Fibroblast of skin of left biceps (primary cell): ENCODE results near the gene ZNF224.
A peak's percentile ranks its signal among the peaks of the same experiment; 100 is the strongest.
"Not testable (repeated sequence)": the region's sequence is repeated elsewhere in the genome, so short reads cannot be mapped to it uniquely, and the experiment has no call there.

Experiments
- DNase-seq, 2 experiments: peaks; one replicate each; pipeline ENCODE4 v3.0.0-alpha.2; 2013; ENCODE audit warnings: low read depth in 2 of 2

The ZNF224 gene

DNA sequence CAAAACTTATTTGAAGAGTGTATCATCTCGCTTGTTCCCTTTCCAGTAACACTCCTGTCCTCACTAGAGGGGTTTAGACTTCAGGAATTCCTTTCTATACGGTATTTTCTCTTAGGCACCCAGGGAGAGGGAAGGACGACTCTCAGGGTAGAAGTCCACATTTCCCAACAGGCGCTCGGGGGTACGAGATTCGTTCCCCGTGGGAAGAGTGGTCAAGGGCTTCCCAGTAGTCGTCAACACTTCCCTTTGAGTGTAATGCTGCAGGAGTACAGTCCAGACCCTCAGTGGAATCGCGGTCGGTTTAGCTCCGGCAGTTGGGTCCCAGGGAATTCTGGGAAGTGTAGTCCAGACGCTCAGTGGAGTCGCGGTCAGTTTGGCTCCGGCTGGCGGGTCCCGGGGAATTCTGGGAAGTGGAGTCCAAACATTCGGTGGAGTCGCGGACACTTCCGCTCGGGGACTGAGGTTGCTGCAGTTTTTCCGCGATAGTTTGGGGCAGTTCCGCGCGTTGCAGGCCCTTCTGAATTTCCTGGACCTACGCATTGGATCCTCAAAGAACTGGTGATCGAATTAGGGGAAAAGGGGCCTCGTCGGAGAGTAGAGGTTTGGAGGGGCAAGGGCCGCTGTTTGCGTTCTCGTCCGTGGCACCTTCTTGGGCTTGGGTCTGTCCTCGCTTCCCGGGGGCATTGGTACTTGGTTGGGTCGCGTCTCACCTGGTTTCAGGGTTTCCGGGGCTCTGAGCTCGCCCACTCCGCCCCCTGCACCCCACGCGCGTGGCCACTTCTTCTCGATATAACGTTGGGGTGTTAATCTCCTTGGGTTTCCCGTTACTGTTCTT lies at the start of gene ZNF224:
TSS of gene ZNF224 (plus strand) at position 431 of the 835 bp plus-strand sequence. CDS start 3,513 bp downstream, outside the sequence.
- DNase-seq: peak; percentile 74 to 81

DNA sequence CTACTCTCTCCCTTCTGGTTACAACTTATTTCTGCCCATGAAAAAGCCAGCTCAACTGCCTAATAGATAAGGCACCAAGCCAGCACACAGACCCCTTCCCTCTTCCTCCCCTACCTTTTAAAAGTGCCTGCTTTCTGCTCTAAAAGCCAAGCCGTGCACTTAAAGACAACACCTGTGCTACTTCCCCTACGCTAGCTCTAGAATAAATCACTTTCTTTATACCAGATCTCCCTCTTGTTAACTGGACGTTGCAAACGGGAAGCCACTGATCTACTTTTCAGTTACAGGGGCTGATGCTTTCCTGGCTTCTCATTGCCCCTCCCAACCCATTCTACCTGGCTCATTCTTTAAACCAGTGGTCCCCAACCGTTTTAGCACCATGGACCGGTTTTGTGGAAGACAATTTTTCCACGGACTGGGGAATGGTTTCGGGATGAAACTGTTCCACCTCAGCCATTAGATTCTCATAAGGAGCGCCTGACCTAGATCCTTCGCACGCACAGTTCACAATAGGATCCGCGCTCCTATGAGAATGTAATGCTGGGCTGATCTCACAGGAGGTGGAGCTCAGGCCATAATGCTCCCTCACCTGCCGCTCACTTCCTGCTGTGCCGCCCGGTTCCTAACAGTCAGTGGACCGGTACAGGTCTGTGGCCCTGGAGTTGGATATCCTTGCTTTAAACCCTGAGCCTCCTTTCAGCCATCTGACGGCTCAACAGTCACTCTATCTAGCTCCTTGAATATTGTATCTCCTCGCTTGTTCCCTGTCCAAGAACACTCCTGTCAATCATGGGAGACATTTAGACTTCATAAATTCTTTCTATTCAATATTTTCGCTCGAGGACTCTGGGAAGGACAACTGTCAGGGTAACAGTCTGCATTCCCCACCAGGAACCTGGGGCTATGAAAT lies 43.2 kb upstream of the ZNF224 start:
- no peak for DNase-seq

DNA sequence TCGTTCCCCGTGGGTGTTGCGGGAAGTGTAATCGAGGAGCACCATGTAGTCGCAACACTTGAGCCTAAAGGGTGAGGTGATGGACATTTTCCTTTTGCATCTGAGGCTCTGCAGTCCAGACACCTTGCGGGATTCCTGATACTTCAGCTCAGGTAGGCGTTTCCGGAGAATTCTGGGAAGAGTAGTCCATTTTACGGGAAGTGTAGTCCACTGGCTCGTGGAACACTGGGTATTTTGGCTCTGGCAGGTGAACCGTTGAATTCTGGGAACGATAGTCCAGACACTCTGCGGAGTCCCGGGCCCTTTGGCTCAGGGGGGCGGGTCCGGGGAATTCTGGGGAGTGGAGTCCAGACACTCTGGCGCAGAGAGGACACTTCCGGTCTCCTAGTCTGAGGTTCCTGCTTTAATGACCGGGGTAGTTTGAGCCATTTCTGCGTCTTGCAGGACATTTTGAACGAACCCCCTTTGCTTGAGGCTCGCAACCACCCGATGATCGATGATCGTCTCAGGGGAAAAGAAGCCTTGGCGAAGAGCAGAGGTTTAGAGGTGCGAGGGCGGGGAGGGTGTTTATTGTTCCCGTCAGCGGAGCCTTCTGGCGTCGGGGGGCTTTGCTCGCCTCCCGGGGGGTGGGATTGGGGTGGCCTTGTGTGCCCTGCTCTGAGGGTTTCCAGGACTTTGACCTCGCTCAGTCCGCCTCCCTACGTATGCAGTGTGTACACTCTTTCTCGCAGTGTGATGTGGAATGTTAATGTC lies 42.3 kb upstream of the ZNF224 start, which contains the start of gene ZNF223:
TSS of gene ZNF223 (plus strand) at position 387 of the 753 bp plus-strand sequence. CDS start 3,141 bp downstream, outside the sequence.
- DNase-seq: peak; percentile 81 to 87

DNA sequence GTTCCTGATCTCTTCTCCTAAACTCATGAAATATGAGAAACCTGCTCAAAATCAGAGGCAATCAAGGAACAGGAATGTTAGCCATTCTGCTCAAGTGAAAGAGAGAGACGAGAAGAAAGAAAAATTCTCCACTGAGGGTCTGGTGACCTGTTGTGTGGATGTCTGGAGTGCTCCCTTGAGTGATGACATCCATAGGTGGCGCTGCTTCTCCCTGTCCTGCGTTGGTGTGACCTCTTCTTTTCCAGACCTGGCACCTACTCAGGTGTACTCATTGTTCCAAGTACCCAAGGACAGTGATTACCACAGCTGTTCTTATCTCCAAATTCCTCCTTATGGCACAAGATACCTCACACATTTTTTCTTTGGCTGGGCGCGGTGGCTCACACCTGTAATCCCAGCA lies 38.3 kb upstream of the ZNF224 start:
- no peak for DNase-seq

DNA sequence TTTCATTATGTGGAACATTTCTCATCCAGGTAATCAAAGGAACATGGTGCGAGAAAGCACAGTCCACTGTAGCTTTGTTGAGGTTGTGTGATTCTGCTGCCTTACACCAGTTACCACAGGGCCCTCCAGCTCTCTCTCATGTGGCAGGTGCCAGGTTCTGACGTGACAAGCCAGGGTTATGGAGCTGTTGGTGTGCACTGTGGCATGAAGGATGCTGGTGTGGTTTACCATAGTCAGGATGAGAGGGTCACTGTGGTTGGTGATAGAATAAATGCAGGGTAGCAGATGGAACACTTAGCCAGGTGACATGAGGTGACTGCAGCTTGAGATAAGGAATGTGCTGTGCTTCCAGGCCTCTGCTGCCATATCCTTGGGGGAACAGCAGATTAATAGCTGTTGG lies 34.9 kb upstream of the ZNF224 start:
- DNase-seq: no peak

DNA sequence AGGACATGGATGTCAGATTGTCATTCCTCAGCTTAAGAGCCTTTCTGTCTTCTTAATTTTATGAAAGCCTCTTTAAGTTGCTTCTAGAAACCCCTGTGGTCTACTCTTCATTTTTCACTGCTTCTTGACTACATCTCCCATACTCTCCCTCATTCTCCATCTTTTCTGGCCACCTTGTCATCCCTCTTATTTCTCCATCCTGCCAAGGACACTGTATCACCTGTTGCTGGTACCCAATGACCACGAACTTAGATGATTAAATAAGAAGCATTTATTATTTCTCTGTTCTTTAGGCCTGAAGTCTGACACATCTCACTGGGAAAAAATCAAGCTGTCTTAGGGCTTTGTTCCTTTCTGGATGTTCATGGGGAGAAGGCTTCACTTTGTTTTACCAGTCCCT lies 33.1 kb upstream of the ZNF224 start:
- DNase-seq: no peak

DNA sequence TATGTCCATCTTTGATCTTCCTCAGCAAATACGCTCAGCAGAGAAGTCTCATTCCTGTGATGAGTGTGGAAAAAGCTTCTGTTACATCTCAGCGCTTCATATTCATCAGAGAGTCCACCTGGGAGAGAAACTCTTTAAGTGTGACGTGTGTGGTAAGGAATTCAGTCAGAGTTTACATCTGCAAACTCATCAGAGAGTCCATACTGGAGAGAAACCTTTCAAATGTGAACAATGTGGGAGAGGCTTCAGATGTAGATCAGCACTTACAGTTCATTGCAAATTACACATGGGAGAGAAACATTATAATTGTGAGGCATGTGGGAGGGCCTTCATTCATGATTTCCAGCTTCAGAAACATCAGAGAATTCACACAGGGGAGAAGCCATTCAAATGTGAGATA lies 27.9 kb upstream of the ZNF224 start:
- DNase-seq: no peak

DNA sequence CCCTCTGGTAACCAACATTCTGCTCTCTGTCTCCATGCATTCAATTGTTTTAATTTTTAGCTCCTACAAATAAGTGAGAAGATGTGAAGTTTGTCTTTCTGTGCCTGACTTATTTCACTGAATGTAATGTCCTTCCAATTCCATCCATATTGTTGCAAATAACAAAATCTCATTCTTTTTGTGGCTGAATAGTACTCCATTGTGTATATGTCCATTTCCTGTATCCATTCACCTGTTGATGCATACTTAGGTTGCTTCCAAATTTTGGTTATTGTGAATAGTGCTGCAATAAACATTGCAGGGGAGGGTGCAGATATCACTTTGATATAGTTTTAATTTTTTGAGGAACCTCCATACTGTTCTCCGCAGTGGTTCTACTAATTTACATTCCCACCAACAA lies 24.7 kb upstream of the ZNF224 start:
- DNase-seq: no peak

DNA sequence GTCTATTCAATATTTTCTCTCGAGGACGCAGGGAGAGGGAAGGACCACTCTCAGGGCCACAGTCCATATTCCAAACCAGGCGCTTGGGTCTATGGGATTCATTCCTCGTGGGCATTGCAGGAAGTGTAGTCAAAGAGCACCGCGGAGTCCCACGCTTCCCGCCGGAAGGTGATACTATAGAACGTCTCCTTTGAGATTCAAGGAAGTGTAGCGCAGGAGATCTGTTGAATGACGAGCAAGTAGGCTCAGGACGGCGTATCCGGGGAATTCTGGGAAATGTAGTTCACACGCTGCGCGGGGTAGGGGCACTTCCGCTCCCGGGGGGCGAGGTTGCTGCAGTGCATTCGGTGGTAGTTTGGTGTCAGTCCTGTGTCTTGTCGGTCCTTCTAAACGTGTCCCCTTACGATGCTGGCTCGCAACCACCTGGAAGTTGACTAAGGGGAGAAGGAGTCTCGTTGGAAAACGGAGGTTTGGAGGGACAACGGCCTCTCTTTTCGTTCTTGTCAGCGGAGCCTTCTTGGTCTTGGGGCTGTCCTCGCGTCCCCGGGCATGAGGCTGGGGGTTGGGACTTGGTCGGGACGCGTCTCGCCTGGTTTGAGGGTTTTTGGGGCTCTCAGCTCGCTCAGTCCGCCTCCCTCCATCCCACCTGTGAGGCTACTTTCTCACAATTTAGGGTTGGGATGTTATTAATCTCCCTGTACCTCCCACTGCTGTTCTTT lies 22.2 kb upstream of the ZNF224 start, which contains the start of gene ZNF284:
TSS of gene ZNF284 (plus strand) at position 336 of the 719 bp plus-strand sequence. CDS start 4,231 bp downstream, outside the sequence.
- peak; percentile 74 to 75 for DNase-seq

DNA sequence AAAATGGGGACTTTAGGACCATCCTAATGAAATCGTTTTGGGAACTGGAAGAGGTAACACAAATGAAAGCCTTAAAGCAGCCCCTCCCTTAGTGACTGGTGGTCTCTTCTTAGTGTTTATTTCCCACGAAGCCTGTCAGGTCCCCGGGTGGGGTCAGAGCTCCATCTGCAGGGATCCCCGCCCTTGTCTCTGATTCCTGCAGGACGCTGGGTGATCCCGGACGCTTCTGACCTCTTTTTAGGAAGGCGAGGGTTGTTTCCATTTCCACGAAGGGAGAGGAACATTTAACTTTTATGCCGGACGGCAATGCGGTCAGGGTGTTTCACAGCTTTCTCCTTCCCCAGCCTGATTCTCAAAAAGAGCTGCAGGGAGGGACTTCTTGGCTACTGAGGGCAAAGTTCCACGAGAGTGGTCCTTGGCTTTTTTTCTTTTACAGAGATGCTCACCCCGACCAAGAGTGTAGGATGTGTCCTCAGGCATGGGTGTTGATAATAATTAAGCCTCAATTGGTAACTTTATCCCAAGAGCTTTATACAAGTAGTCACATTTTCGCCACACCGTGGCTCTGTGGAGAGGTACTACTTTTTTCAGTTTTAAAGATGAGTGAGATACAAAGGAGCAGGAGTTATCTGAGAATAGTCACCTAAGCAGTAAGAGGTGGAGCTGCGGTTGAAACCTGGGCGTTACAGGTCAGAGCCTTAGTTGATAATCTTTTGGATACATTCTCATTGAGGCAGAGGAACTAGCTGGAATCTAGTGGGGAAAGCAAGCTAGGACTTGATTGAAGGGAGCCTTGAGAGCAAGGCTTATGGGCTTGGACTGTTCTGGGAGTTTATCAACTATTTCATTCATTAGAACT lies 21.4 kb upstream of the ZNF224 start:
- no peak for DNase-seq

DNA sequence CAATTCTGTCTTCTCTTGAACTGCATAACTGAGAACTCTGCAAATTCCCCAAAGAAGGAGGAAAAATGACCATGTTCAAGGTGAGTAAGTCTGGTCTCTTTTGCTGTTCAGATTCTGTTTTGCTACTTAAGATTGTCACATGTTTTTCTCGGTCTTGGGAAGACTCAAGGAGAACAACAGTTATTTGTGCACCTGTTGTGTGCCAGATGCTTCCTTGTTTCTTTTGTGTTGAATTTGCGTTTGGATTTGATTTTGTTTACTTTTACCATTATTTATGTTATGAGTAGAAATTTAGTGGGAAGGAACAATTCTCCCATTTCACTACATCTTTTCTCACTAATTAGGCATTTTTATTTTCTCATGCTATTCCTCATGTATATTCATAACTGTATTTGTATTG lies 17.8 kb upstream of the ZNF224 start:
- no peak for DNase-seq

DNA sequence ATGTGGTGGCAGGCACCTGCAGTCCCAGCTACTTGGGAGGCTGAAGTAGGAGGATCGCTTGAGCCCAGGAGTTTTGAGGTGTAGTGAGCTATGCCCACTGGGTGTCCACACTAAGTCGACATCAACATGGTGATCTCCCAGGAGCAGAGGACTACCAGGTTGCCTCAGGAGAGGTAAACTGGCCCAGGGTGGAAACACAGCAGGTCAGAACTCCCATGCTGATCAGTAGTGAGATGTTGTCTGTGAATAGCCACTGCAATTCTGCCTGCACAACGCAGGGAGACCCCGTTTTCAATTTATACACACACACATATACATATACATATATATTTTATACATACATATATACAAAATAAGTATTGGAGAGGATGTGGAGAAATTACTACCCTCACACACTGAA lies 2.1 kb upstream of the ZNF224 start:
- DNase-seq: no peak

DNA sequence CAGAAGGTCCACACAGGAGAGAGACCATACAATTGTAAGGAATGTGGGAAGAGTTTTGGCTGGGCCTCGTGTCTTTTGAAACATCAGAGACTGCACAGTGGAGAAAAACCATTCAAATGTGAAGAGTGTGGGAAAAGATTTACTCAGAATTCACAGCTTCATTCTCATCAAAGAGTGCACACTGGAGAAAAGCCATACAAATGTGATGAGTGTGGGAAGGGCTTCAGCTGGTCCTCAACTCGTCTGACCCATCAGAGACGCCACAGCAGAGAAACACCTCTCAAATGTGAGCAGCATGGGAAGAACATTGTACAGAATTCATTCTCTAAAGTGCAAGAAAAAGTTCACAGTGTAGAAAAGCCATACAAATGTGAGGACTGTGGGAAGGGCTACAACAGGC lies 13.6 kb downstream of the ZNF224 start:
- no peak for DNase-seq

DNA sequence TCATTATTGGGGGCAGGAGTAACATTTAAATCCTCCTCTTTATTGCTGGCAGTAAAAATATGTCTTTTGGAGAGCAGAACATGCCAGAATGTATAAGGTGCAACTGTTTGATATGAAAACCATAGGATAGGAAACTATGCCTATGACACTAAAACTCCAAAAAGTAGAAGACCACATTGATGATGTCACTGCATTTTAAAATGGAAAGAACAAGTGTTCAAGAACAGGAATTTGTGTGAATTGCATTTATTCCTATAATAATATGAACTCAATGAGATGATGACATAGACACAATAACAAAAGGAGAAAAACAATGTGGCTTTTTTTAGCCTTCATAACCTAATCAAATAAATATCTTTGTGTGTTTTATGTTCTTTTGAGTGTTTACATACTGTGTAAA lies 15.3 kb downstream of the ZNF224 start:
- no peak for DNase-seq

DNA sequence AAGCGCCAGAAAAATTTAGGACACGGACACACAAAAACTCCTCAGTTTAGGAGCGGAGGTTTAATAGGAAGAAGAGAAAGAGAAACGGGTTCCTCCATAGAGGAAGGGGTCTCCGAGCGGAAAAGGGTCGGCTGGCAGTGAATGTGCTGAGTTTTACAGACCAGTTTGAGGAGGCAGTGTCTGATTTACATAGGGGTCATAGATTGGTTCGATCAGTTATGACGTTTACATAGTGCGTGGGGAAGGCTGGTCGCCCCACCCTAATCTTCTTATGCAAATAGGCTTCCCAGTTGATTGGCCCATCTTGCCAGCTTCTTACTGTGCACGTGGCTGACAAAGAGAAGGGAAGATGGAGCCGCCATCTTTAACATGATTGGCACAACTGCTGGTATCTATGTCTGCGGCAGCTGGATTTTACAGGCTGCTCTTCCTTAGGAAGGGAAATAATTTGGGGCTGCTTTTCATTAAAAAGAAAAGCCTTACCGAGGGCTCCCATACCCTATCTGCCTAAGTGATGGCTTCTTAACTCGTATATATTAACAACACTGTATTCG lies 17.8 kb downstream of the ZNF224 start:
- peak; percentile 53 to 56 for DNase-seq

DNA sequence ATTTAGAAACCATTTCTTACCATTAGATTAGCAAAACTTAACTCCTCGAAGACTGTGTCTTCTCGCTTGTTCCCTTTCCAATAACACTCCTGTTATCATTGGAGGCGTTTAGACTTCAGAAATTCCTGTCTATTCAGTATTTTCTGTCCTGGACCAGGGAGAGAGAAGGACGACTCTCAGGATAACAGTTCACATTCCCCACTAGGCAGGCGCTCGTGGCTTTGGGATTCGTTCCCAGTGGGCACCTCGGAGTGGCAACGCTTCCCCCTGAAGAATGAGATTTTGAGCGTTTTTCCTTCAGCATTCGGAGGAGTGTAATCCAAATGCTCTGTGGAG lies 18.6 kb downstream of the ZNF224 start:
- DNase-seq: no peak

DNA sequence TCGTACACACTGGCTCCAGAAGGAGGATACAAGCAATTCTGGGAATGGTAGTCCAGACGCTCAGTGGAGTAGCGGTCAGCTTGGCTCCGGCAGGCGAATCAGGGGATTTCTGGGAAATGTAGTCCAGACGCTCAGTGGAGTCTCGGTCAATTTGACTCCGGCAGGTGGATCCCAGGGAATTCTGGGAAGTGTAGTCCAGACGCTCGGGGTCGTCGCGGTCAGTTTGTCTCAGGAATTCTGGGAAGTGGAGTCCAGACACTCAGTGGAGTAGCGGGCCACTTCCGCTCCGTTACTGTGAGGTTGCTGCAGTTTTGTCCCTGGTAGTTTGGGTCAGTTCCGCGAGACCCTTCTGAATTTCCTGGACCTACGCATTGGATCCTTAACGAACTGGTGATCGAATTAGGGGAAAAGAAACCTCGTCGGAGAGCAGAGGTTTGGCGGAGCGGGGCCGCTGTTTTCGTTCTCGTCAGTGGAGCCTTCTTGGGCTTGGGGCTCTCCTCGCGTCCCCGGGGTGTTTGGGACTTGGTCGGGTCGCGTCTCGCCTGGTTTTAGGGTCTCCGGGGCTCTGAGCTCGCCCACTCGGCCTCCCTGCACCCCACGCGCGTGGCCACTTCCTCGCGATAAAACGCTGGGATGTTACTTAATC lies 19.1 kb downstream of the ZNF224 start, which contains the start of gene ZNF225:
TSS of gene ZNF225 (plus strand) at position 262 of the 646 bp plus-strand sequence. CDS start 2,429 bp downstream, outside the sequence.
- DNase-seq: peak; percentile 95 to 97

DNA sequence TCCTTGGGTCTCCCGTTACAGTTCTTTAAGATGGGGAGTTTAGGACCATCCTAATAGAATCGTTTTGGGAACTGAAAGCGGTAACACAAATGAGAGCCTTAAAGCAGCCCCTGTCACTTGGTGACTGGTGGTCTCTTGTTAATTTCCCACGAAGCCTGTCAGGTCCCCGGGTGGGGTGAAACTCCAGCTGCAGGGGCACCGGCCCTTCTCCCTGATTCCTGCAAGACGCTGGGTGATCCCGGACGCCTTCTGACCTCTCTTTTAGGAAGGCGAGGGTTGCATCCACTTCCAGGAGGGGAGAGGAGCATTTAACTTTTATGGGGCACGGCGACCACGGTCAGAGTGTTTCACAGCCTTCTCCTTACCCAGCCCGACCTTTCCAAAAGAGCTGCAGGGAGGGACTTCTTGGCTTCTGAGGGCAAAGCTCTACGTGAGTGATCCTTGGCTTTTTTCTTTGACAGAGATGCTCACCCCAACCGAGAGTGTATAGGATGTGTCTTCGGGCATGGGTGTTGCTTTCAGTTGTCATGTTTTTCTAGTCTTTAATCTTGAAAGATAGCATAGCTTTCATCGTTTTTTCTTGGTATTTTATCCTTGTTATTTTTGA lies 19.7 kb downstream of the ZNF224 start:
- no peak for DNase-seq

DNA sequence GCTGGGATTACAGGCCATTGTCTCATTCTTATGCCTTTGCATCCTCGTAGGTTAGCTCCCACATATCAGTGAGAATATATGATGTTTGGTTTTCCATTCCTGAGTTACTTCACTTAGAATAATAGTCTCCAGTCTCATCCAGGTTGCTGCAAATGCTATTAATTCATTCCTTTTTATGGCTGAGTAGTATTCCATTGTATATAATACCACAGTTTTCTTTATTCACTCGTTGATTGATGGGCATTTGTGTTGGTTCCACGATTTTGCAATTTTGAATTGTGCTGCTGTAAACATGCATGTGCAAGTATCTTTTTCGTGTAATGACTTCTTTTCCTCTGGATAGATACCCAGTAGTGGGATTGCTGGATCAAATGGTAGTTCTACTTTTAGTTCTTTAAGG lies 27.0 kb downstream of the ZNF224 start:
- DNase-seq: not testable (repeated sequence)
